GM21360 (cell line): ENCODE results near the gene MPPE1.
"Not testable (repeated sequence)": the region's sequence is repeated elsewhere in the genome, so short reads cannot be mapped to it uniquely, and the experiment has no call there.

Experiments used
- ATAC-seq: cut with Tn5 transposase; IDR thresholded peaks from one replicate; pipeline ENCODE4 v1.9.1; 2021; ENCODE audit warnings: mild to moderate bottlenecking, moderate library complexity; ENCODE audit not compliant: unreplicated experiment

MPPE1 gene

GRCh38 chr18:11927497-11927896, 19.4 kb upstream of the MPPE1 start:
- no peak for ATAC-seq

GRCh38 chr18:11925800-11926481, 17.8 kb upstream of the MPPE1 start:
- ATAC-seq = no peak

- ATAC-seq = no peak
These were observed 15.3 kb upstream of the MPPE1 start for GRCh38 chr18:11923450-11923849.

GRCh38 chr18:11919522-11919921, 11.4 kb upstream of the MPPE1 start:
- ATAC-seq = not testable (repeated sequence)

- not testable (repeated sequence) for ATAC-seq
These were observed 8.8 kb upstream of the MPPE1 start for GRCh38 chr18:11916880-11917279.

- peak; percentile 34 for ATAC-seq
These were observed 1.5 kb upstream of the MPPE1 start for GRCh38 chr18:11909591-11910026.

GRCh38 chr18:11909061-11909455, 941 bp upstream of the MPPE1 start:
- ATAC-seq = no peak

- ATAC-seq = no peak
These were observed 917 bp downstream of the MPPE1 start for GRCh38 chr18:11906926-11907874.

- no peak for ATAC-seq
These were observed 1.9 kb downstream of the MPPE1 start for GRCh38 chr18:11906176-11906575.

GRCh38 chr18:11905613-11906012, 2.5 kb downstream of the MPPE1 start:
- no peak for ATAC-seq

- ATAC-seq = no peak
These were observed 5.4 kb downstream of the MPPE1 start for GRCh38 chr18:11902522-11903292.

GRCh38 chr18:11901826-11902438, 6.2 kb downstream of the MPPE1 start:
- ATAC-seq = no peak

- ATAC-seq = no peak
These were observed 9.1 kb downstream of the MPPE1 start for GRCh38 chr18:11899063-11899462.

- ATAC-seq = no peak
These were observed 10.3 kb downstream of the MPPE1 start for GRCh38 chr18:11897781-11898180.

- not testable (repeated sequence) for ATAC-seq
These were observed 15.7 kb downstream of the MPPE1 start for GRCh38 chr18:11892438-11892837.

- ATAC-seq = no peak
These were observed 16.4 kb downstream of the MPPE1 start for GRCh38 chr18:11891737-11892136.

GRCh38 chr18:11889284-11889683, 18.8 kb downstream of the MPPE1 start:
- ATAC-seq = no peak

- ATAC-seq = no peak
These were observed 19.4 kb downstream of the MPPE1 start for GRCh38 chr18:11888726-11889125.

GRCh38 chr18:11887328-11888128, 20.6 kb downstream of the MPPE1 start:
- ATAC-seq = no peak

- no peak for ATAC-seq
These were observed 21.5 kb downstream of the MPPE1 start for GRCh38 chr18:11886577-11887110.
